NK-92 (cell line): ENCODE measurements around the gene EYS.

Experiments used
- DNase-seq: peaks from one replicate; lab custom pipeline; 2025; ENCODE audit not compliant: unreplicated experiment; lab: John Stamatoyannopoulos, UW

The EYS gene

GRCh38 chr6:64383277-64383676, 1323.7 kb downstream of the EYS start:
- no peak for DNase-seq

- DNase-seq = no peak
These were observed 1330.6 kb downstream of the EYS start for GRCh38 chr6:64376394-64376793.

- no peak for DNase-seq
These were observed 1349.6 kb downstream of the EYS start for GRCh38 chr6:64357430-64357829.

- DNase-seq = no peak
These were observed 1359.6 kb downstream of the EYS start for GRCh38 chr6:64347411-64347810.

GRCh38 chr6:64335195-64335594, 1371.8 kb downstream of the EYS start:
- DNase-seq = no peak

GRCh38 chr6:64334636-64335035, 1372.4 kb downstream of the EYS start:
- DNase-seq = no peak

- no peak for DNase-seq
These were observed 1376.2 kb downstream of the EYS start for GRCh38 chr6:64330694-64331307.

GRCh38 chr6:64326939-64327338, 1380.1 kb downstream of the EYS start:
- DNase-seq = no peak

GRCh38 chr6:64325093-64325492, 1381.9 kb downstream of the EYS start:
- DNase-seq = no peak

- DNase-seq = no peak
These were observed 1396.8 kb downstream of the EYS start for GRCh38 chr6:64310214-64310613.

- no peak for DNase-seq
These were observed 1405.5 kb downstream of the EYS start for GRCh38 chr6:64301307-64302236.

GRCh38 chr6:64299176-64299575, 1407.8 kb downstream of the EYS start:
- no peak for DNase-seq

- no peak for DNase-seq
These were observed 1413.0 kb downstream of the EYS start for GRCh38 chr6:64294034-64294433.

GRCh38 chr6:64293298-64293697, 1413.7 kb downstream of the EYS start:
- no peak for DNase-seq

- DNase-seq = no peak
These were observed 1416.2 kb downstream of the EYS start for GRCh38 chr6:64290867-64291266.

- no peak for DNase-seq
These were observed 1417.1 kb downstream of the EYS start for GRCh38 chr6:64289931-64290330.

- no peak for DNase-seq
These were observed 1418.7 kb downstream of the EYS start for GRCh38 chr6:64288351-64288750.

GRCh38 chr6:64281167-64281566, 1425.9 kb downstream of the EYS start:
- DNase-seq = no peak

- DNase-seq = no peak
These were observed 1426.5 kb downstream of the EYS start for GRCh38 chr6:64280569-64280968.

- no peak for DNase-seq
These were observed 1436.9 kb downstream of the EYS start for GRCh38 chr6:64270083-64270482.

- DNase-seq = no peak
These were observed 1440.6 kb downstream of the EYS start for GRCh38 chr6:64266351-64266821.

- no peak for DNase-seq
These were observed 1443.2 kb downstream of the EYS start for GRCh38 chr6:64263778-64264177.
